PFSK-1 (cell line): Measurements from ENCODE around the gene KPNA5.

Source experiments
- FOXP2 ChIP-seq: optimal IDR thresholded peaks from 2 replicates; pipeline ENCODE3; 2011; ENCODE audit warnings: borderline replicate concordance, control low read depth, inconsistent platforms; ENCODE audit not compliant: insufficient read depth; ENCODE audit errors: extremely low read length, extremely low read depth
- POLR2AphosphoS5 ChIP-seq: IDR thresholded peaks from 2 replicates; pipeline ENCODE4 v1.6.1; 2012; ENCODE audit warnings: low read depth, mild to moderate bottlenecking, control low read depth, low read length, moderate library complexity
- SIN3A ChIP-seq: IDR thresholded peaks from 2 replicates; pipeline ENCODE4 v1.6.1; 2012; ENCODE audit warnings: mild to moderate bottlenecking, low read length, moderate library complexity, borderline replicate concordance; ENCODE audit not compliant: insufficient read depth
- TAF1 ChIP-seq: IDR thresholded peaks from 2 replicates; pipeline ENCODE4 v1.6.1; 2012; ENCODE audit warnings: low read length, control low read depth, borderline replicate concordance; ENCODE audit not compliant: insufficient read depth
- TF ChIP-seq, protein P1 (sequence below), 2 experiments: IDR thresholded peaks; 2 replicates each; pipeline versions ENCODE4 v1.6.1 to v1.8.0; 2011 to 2012; ENCODE audit warnings: low read depth in 2 of 2, low read length in 2 of 2, control low read depth in 1 of 2, inconsistent platforms in 1 of 2, mild to moderate bottlenecking in 1 of 2, moderate library complexity in 1 of 2; ENCODE audit not compliant: insufficient read depth in 1 of 2

KPNA5 gene

DNA sequence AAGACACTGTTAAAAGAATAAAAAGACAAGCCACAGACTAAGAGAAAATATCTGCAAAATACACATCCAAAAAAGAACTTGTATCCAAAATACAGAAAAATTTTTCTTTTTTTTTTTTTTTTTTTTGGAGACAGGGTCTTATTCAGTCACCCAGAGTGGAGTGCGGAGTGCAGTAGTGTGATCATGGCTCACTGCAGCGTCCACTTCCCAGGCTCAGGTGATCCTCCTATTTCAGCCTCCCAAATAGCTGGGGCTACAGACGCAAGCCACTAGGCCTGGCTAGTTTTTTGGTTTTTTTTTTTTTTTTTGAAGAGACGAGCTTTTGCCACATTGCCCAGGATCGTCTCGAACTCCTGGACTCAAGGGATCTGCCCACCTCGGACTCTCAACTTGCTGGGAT, 15.5 kb upstream of the KPNA5 start:
- TF ChIP-seq FOXP2 (no peak), TAF1 (no peak), POLR2AphosphoS5 (no peak), SIN3A (no peak)
- TF ChIP-seq, protein P1, sequence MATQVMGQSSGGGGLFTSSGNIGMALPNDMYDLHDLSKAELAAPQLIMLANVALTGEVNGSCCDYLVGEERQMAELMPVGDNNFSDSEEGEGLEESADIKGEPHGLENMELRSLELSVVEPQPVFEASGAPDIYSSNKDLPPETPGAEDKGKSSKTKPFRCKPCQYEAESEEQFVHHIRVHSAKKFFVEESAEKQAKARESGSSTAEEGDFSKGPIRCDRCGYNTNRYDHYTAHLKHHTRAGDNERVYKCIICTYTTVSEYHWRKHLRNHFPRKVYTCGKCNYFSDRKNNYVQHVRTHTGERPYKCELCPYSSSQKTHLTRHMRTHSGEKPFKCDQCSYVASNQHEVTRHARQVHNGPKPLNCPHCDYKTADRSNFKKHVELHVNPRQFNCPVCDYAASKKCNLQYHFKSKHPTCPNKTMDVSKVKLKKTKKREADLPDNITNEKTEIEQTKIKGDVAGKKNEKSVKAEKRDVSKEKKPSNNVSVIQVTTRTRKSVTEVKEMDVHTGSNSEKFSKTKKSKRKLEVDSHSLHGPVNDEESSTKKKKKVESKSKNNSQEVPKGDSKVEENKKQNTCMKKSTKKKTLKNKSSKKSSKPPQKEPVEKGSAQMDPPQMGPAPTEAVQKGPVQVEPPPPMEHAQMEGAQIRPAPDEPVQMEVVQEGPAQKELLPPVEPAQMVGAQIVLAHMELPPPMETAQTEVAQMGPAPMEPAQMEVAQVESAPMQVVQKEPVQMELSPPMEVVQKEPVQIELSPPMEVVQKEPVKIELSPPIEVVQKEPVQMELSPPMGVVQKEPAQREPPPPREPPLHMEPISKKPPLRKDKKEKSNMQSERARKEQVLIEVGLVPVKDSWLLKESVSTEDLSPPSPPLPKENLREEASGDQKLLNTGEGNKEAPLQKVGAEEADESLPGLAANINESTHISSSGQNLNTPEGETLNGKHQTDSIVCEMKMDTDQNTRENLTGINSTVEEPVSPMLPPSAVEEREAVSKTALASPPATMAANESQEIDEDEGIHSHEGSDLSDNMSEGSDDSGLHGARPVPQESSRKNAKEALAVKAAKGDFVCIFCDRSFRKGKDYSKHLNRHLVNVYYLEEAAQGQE (IDR thresholded peaks at IDR 0.05; ENCODE audit: insufficient read depth in 1 of 2, low read depth in 2 of 2, low read length in 2 of 2): no peak

DNA sequence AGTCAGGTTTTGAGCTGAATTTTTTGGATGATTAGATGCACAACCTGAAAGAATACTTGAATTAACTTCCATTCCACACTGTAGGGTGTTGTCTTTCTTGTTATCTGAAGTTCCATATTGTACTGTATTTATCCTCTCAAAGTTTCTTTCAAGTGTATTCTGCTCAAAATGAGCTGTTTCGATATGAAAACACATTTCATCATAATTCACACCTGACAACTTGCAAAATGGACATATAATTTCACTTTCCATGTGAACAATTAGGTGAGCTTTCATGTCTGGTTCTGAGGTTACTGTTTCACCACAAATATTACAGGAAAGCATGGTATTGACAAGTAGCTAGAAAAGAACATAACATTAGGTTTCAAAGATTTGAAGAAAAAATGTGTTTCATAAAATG, 14.1 kb upstream of the KPNA5 start:
- no peak for TF ChIP-seq POLR2AphosphoS5
- TF ChIP-seq TAF1: no peak
- TF ChIP-seq, protein P1 (IDR thresholded peaks at IDR 0.05; ENCODE audit: insufficient read depth in 1 of 2, low read depth in 2 of 2, low read length in 2 of 2): no peak
- TF ChIP-seq FOXP2: no peak
- no peak for TF ChIP-seq SIN3A

DNA sequence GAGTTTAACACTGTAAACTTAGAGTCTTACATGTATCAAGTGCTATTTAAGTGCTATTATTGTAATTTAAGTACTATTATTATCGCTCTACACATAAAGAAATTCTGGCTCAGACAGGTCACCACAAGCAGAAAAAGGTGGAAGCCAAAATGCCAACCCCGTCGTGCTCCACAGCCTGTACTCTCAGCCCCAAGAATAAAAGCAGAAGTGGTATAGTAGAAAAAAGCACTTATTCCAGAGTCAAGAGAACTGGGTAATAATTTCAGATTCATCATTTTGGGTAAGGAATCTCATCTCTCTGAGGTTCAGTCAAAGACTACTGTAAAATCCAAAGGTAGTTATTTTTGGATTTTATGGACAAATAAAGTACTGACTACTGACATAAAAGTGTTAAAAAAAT, 13.4 kb upstream of the KPNA5 start:
- TF ChIP-seq FOXP2: no peak
- TF ChIP-seq POLR2AphosphoS5: no peak
- TF ChIP-seq TAF1: no peak
- no peak for TF ChIP-seq SIN3A
- TF ChIP-seq, protein P1 (IDR thresholded peaks at IDR 0.05; ENCODE audit: insufficient read depth in 1 of 2, low read depth in 2 of 2, low read length in 2 of 2): no peak

DNA sequence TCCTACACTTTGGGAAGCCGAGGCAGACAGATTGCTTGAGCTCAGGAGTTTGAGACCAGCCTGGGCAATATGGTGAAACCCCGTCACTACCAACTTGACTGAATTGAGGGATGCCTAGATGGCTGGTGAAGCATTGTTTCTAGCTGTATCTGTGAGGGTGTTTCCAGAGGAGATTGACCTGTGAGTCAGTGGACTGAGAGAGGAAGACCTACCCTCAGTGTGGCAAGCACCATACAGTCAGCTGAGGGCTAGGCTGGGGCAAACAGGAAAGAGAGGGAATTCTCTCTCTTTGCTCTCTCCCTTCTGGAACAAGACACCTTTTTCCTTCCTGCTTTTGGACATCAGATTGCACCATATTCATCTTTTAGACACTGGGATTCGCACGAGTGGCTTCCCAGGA, 8.7 kb upstream of the KPNA5 start:
- no peak for TF ChIP-seq POLR2AphosphoS5
- TF ChIP-seq, protein P1 (IDR thresholded peaks at IDR 0.05; ENCODE audit: insufficient read depth in 1 of 2, low read depth in 2 of 2, low read length in 2 of 2): no peak
- no peak for TF ChIP-seq TAF1
- TF ChIP-seq SIN3A: no peak
- TF ChIP-seq FOXP2: no peak

DNA sequence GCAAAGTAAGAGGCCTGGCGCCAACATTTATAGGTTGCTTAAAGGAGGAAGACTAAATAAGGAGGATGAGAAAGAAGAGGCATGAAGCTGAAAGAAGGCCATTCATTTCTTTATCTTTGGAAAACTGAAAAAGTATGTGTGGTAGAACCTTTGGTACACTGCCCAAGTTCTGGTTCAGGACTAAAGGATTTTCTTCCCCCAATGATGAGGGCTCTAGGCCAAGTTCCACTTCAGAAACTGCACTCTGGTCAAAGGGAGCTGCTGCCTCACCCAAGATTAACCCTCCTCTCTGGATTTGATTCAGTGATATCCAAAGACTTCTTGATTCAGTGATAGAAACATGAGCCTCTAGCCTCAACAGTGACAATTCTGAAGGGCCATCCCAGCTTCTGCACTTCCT, 5.0 kb upstream of the KPNA5 start:
- TF ChIP-seq, protein P1 (IDR thresholded peaks at IDR 0.05; ENCODE audit: insufficient read depth in 1 of 2, low read depth in 2 of 2, low read length in 2 of 2): no peak
- no peak for TF ChIP-seq POLR2AphosphoS5
- no peak for TF ChIP-seq SIN3A
- no peak for TF ChIP-seq TAF1
- TF ChIP-seq FOXP2: no peak
